SJCRH30 (cell line): ENCODE results near the gene PLEKHA5. TPM values are rescaled to one million over a fixed set of nuclear protein-coding genes. Genes with fewer than 3 reads are reported as not detected.

Experiments used
- DNase-seq, 2 experiments: peaks; one replicate each; pipeline ENCODE4 v3.0.0-alpha.2; 2015 to 2020
- H3K27ac ChIP-seq: fragments of 250-450 bp; sonication (Bioruptor Pico); 2 replicates; pipeline ENCODE4 v1.5.1; 2020; ENCODE audit warnings: mild to moderate bottlenecking, moderate library complexity
- H3K27me3 ChIP-seq: fragments of 250-450 bp; sonication (Bioruptor Pico); 2 replicates; pipeline ENCODE4 v1.5.1; 2020; ENCODE audit warnings: mild to moderate bottlenecking, moderate library complexity
- H3K36me3 ChIP-seq: fragments of 250-450 bp; sonication (Bioruptor Pico); 2 replicates; pipeline ENCODE4 v1.5.1; 2020; ENCODE audit warnings: mild to moderate bottlenecking, moderate library complexity
- H3K4me1 ChIP-seq: fragments of 250-450 bp; sonication (Bioruptor Pico); 2 replicates; pipeline ENCODE4 v1.5.1; 2020; ENCODE audit warnings: mild to moderate bottlenecking, moderate library complexity
- H3K4me3 ChIP-seq: fragments of 250-450 bp; sonication (Bioruptor Pico); 2 replicates; pipeline ENCODE4 v1.5.1; 2020; ENCODE audit warnings: mild to moderate bottlenecking, moderate library complexity
- H3K9me3 ChIP-seq: fragments of 250-450 bp; sonication (Bioruptor Pico); replicated peaks from 2 replicates; pipeline ENCODE4 v1.5.1; 2020; ENCODE audit warnings: mild to moderate bottlenecking, moderate library complexity
- total RNA-seq: library from RNA; depleted of rRNA; stranded (reverse); fragments of >200 nt; shearing (Covaris generic); gene quantifications from 2 replicates; pipeline ENCODE4 v1.2.3, GENCODE V29; 2014

Gene PLEKHA5
- total RNA-seq, 1 experiment from 2014 or later = 19.3 TPM

- H3K4me1 ChIP-seq = peaks cover 18% of the 10 kb centered on the region
- H3K9me3 ChIP-seq = no peaks in the 10 kb centered on the region; the same call in 1 of the 2 replicates
- no peaks in the 10 kb centered on the region for H3K27me3 ChIP-seq
- H3K27ac ChIP-seq = no peak overlapping the region
- no peaks in the 10 kb centered on the region for H3K36me3 ChIP-seq
- no peak overlapping the region for H3K4me3 ChIP-seq
- DNase-seq = no peak
Measured at GRCh38 chr12:19234981-19235871, 105.7 kb downstream of the PLEKHA5 start.

GRCh38 chr12:19236656-19237055, 107.1 kb downstream of the PLEKHA5 start:
- no peaks in the 10 kb centered on the region for H3K27me3 ChIP-seq
- no peaks in the 10 kb centered on the region for H3K36me3 ChIP-seq
- H3K9me3 ChIP-seq = no peaks in the 10 kb centered on the region
- H3K27ac ChIP-seq = no peak overlapping the region
- DNase-seq = no peak
- no peak overlapping the region for H3K4me3 ChIP-seq
- peaks cover 18% of the 10 kb centered on the region for H3K4me1 ChIP-seq

GRCh38 chr12:19238540-19238939, 109.0 kb downstream of the PLEKHA5 start:
- Histone ChIP-seq H3K4me1 (peaks cover 17% of the 10 kb centered on the region), H3K9me3 (no peaks in the 10 kb centered on the region), H3K27me3 (no peaks in the 10 kb centered on the region), H3K27ac (no peak overlapping the region), H3K4me3 (no peak overlapping the region), H3K36me3 (no peaks in the 10 kb centered on the region)
- DNase-seq = no peak

GRCh38 chr12:19239102-19239501, 109.6 kb downstream of the PLEKHA5 start:
- no peak overlapping the region for H3K4me3 ChIP-seq
- H3K27me3 ChIP-seq = no peaks in the 10 kb centered on the region
- DNase-seq = no peak
- H3K4me1 ChIP-seq = peaks cover 11% of the 10 kb centered on the region
- no peaks in the 10 kb centered on the region for H3K9me3 ChIP-seq
- H3K27ac ChIP-seq = no peak overlapping the region
- H3K36me3 ChIP-seq = no peaks in the 10 kb centered on the region

- peaks cover 5% of the 10 kb centered on the region; the same call in 1 of the 2 replicates for H3K4me1 ChIP-seq
- H3K27ac ChIP-seq = no peak overlapping the region
- H3K27me3 ChIP-seq = no peaks in the 10 kb centered on the region
- no peak for DNase-seq
- H3K9me3 ChIP-seq = no peaks in the 10 kb centered on the region
- H3K4me3 ChIP-seq = no peak overlapping the region
- H3K36me3 ChIP-seq = no peaks in the 10 kb centered on the region
Measured at GRCh38 chr12:19239616-19240234, 110.2 kb downstream of the PLEKHA5 start.

GRCh38 chr12:19242581-19242980, 113.0 kb downstream of the PLEKHA5 start:
- DNase-seq = no peak
- H3K9me3 ChIP-seq = no peaks in the 10 kb centered on the region
- H3K27me3 ChIP-seq = no peaks in the 10 kb centered on the region
- no peaks in the 10 kb centered on the region for H3K4me1 ChIP-seq
- no peaks in the 10 kb centered on the region for H3K36me3 ChIP-seq
- no peak overlapping the region for H3K4me3 ChIP-seq
- no peak overlapping the region for H3K27ac ChIP-seq

- Histone ChIP-seq H3K27me3 (no peaks in the 10 kb centered on the region), H3K9me3 (no peaks in the 10 kb centered on the region), H3K27ac (no peak overlapping the region), H3K4me1 (no peaks in the 10 kb centered on the region), H3K36me3 (no peaks in the 10 kb centered on the region), H3K4me3 (no peak overlapping the region)
- no peak for DNase-seq
Measured at GRCh38 chr12:19243551-19243950, 114.0 kb downstream of the PLEKHA5 start.

GRCh38 chr12:19244312-19244711, 114.8 kb downstream of the PLEKHA5 start:
- Histone ChIP-seq H3K4me3 (no peak overlapping the region), H3K36me3 (no peaks in the 10 kb centered on the region), H3K27ac (no peak overlapping the region), H3K27me3 (no peaks in the 10 kb centered on the region), H3K9me3 (no peaks in the 10 kb centered on the region), H3K4me1 (no peaks in the 10 kb centered on the region)
- no peak for DNase-seq

- no peak overlapping the region for H3K27ac ChIP-seq
- H3K9me3 ChIP-seq = no peaks in the 10 kb centered on the region
- no peak for DNase-seq
- no peaks in the 10 kb centered on the region for H3K36me3 ChIP-seq
- no peaks in the 10 kb centered on the region for H3K4me1 ChIP-seq
- H3K27me3 ChIP-seq = no peaks in the 10 kb centered on the region
- no peak overlapping the region for H3K4me3 ChIP-seq
Measured at GRCh38 chr12:19245106-19245505, 115.6 kb downstream of the PLEKHA5 start.

- Histone ChIP-seq H3K4me3 (no peak overlapping the region), H3K27ac (no peak overlapping the region), H3K36me3 (no peaks in the 10 kb centered on the region), H3K27me3 (no peaks in the 10 kb centered on the region), H3K9me3 (no peaks in the 10 kb centered on the region), H3K4me1 (no peaks in the 10 kb centered on the region)
- no peak for DNase-seq
Measured at GRCh38 chr12:19245666-19246065, 116.1 kb downstream of the PLEKHA5 start.

GRCh38 chr12:19246933-19247332, 117.4 kb downstream of the PLEKHA5 start:
- no peak overlapping the region for H3K4me3 ChIP-seq
- H3K4me1 ChIP-seq = no peaks in the 10 kb centered on the region
- no peak for DNase-seq
- no peaks in the 10 kb centered on the region for H3K36me3 ChIP-seq
- H3K27me3 ChIP-seq = no peaks in the 10 kb centered on the region
- H3K9me3 ChIP-seq = no peaks in the 10 kb centered on the region
- no peak overlapping the region for H3K27ac ChIP-seq

GRCh38 chr12:19248929-19249602, 119.5 kb downstream of the PLEKHA5 start:
- H3K4me3 ChIP-seq = no peak overlapping the region
- H3K27ac ChIP-seq = no peak overlapping the region
- H3K36me3 ChIP-seq = no peaks in the 10 kb centered on the region
- peaks cover 3% of the 10 kb centered on the region for H3K4me1 ChIP-seq
- H3K9me3 ChIP-seq = no peaks in the 10 kb centered on the region
- H3K27me3 ChIP-seq = no peaks in the 10 kb centered on the region
- DNase-seq = no peak

GRCh38 chr12:19251481-19252132, 122.1 kb downstream of the PLEKHA5 start:
- Histone ChIP-seq H3K36me3 (peaks cover 3% of the 10 kb centered on the region; the same call in 1 of the 2 replicates), H3K4me1 (peaks cover 7% of the 10 kb centered on the region), H3K9me3 (no peaks in the 10 kb centered on the region), H3K4me3 (no peak overlapping the region), H3K27ac (no peak overlapping the region), H3K27me3 (no peaks in the 10 kb centered on the region)
- DNase-seq = no peak

- Histone ChIP-seq H3K36me3 (peaks cover 3% of the 10 kb centered on the region; the same call in 1 of the 2 replicates), H3K4me3 (no peak overlapping the region), H3K9me3 (no peaks in the 10 kb centered on the region), H3K27me3 (no peaks in the 10 kb centered on the region), H3K27ac (no peak overlapping the region), H3K4me1 (no peaks in the 10 kb centered on the region)
- no peak for DNase-seq
Measured at GRCh38 chr12:19260135-19260534, 130.6 kb downstream of the PLEKHA5 start.
